ENCODE data around the gene PSORS1C1.

DNA sequence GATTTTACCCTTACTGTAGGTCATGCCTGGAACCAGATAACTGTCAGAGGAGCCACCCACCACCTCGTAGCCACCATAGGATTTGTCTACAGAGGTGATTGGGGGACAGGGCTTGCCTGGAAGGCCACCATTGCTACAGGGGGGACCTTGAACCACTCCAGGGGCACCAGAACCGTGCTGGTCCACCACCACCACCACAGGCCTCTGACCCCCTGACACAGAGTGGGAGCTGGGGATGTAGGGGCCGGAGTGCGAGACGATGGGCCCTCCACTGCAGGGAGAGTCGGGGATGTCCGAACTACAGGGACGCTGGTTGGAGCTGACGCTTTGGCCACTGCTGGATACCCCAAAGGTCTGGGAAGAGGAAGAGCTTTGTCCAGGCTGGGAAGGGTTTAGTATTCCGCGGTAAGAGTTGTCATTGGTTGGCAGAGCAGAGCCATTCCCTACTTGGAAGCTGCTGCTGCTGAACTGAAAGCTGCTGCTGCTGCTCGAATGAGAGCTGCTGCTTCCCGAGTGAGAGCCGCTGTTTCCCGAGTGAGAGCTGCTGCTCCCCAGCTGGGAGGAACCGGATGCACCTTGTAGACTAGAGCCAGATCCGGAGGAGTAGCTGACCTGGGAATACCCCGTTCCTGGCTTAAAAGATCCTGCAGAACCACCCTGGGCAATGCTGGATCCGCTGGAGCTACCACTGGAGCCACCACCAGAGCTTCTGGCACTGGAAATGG, 2.2 kb downstream of the PSORS1C1 start:
- TF ChIP-seq POLR2A (IDR thresholded peaks at IDR 0.05; ENCODE audit: low read depth, low read length) (no peak), POLR2AphosphoS5 (IDR thresholded peaks at IDR 0.05; ENCODE audit: low read depth, low read length) (no peak)

Data from GM12891 (cell line).